Kidney glomerular epithelial cell (primary cell): ENCODE data around the gene FFAR1.
"Not testable (repeated sequence)": the region's sequence is repeated elsewhere in the genome, so short reads cannot be mapped to it uniquely, and the experiment has no call there.

Experiments used
- DNase-seq: peaks from one replicate; lab custom pipeline; 2025; lab: John Stamatoyannopoulos, UW

The FFAR1 gene

GRCh38 chr19:35362261-35363000 lies 14.7 kb downstream of the FFAR1 start:
- DNase-seq = no peak

- no peak for DNase-seq
These were observed 15.4 kb downstream of the FFAR1 start for GRCh38 chr19:35363001-35363590.

GRCh38 chr19:35363711-35364425 lies 16.2 kb downstream of the FFAR1 start:
- no peak for DNase-seq

GRCh38 chr19:35365303-35365702 lies 17.6 kb downstream of the FFAR1 start:
- no peak for DNase-seq

GRCh38 chr19:35368378-35368777 lies 20.7 kb downstream of the FFAR1 start:
- DNase-seq = no peak

- DNase-seq = no peak
These were observed 21.8 kb downstream of the FFAR1 start for GRCh38 chr19:35369522-35369921.

GRCh38 chr19:35370722-35371121 lies 23.0 kb downstream of the FFAR1 start, which contains the start of gene GPR42:
GPR42 (plus strand) TSS chr19:35371068; CDS start chr19:35371360, 292 bp downstream.
- DNase-seq = no peak

GRCh38 chr19:35373492-35373891 lies 25.8 kb downstream of the FFAR1 start:
- DNase-seq = no peak

- not testable (repeated sequence) for DNase-seq
These were observed 26.3 kb downstream of the FFAR1 start for GRCh38 chr19:35374031-35374430.

GRCh38 chr19:35375505-35376307 lies 28.0 kb downstream of the FFAR1 start:
- no peak for DNase-seq

- DNase-seq = no peak
These were observed 30.0 kb downstream of the FFAR1 start for GRCh38 chr19:35377656-35378055.

GRCh38 chr19:35378356-35378755 lies 30.7 kb downstream of the FFAR1 start:
- no peak for DNase-seq

GRCh38 chr19:35379545-35379944 lies 31.8 kb downstream of the FFAR1 start:
- not testable (repeated sequence) for DNase-seq

- no peak for DNase-seq
These were observed 32.3 kb downstream of the FFAR1 start for GRCh38 chr19:35379992-35380391.

- no peak for DNase-seq
These were observed 32.9 kb downstream of the FFAR1 start for GRCh38 chr19:35380450-35381124.

- DNase-seq = no peak
These were observed 33.6 kb downstream of the FFAR1 start for GRCh38 chr19:35381318-35381717.

- DNase-seq = no peak
These were observed 34.2 kb downstream of the FFAR1 start for GRCh38 chr19:35381926-35382325.

GRCh38 chr19:35383536-35383935 lies 35.8 kb downstream of the FFAR1 start:
- DNase-seq = no peak

GRCh38 chr19:35388277-35389054 lies 40.8 kb downstream of the FFAR1 start:
- no peak for DNase-seq

- DNase-seq = no peak
These were observed 41.6 kb downstream of the FFAR1 start for GRCh38 chr19:35389192-35389861.
